ENCODE data around the gene APBB2. TPM values are rescaled to one million over a fixed set of nuclear protein-coding genes. Genes with fewer than 3 reads are reported as not detected.

Gene APBB2
- total RNA-seq, 4 donors from 2014 or later: 139 to 248 (median 203) TPM

DNA sequence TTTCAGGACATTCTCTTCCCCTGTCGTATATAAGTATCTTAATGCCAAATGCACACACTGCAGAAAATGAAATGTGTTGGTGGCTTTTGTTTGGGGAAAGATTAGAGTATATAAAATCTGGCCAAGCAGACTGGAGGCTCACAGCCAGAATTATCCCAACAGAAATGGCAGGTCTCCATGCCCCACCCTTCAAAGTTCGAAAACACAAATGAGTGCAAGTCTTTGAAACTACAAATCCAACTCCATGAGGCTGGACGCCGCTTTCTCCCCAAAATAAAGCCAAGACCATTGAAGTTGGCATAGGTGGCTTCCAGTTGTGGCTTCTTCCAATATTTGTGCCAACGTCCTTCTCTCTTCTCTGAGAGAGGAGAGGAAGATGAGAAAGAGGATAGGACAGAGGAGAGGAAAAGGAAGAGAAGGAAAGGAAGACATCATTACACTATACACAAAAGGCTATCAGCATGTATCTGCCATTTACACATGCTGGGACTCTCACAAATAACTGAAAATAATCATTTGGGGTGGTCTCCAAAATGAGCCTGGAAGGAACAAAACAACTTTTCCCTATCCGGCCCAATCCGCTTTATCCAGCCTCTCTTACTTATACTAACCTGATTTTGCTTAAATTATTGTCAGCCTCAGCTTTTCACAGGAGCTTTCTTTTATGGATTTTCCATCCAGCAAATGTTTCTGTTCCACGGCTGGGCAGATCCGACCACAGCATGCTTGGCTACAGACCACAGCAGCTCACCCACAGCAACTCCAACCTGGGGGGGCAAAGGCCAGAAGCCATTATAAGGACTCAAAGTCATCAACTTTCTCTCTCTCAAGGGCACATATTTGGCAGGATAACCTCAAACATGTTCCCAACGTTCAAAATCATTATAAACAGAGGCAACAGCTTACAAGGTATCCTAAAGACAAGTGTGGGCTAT, 71.7 kb downstream of the APBB2 start:
- peak; percentile 63 to 76 for DNase-seq (ENCODE audit: low spot score in 2 of 2)

DNA sequence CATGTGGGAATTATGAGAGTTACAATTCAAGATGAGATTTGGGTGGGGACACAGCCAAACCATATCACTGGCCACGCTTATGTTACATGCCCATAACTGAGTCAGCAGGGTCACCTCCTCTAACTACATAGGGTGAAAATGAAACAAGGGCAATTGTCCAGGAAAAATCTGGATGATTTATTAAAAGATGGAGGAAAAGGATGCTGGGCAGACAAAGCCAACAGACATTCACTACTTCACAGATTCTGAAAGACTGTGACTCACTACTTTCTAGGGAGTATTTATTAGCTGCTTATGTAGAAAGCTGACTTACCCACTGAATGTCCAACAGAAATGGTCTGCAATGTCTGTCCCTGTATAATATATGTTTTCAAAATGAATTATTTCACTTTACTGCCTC, 72.4 kb downstream of the APBB2 start:
- 40 to 43% methylated on average over 1 of the region's 1 CpG for WGBS, 2 donors
- H3K27ac ChIP-seq: peak overlapping the region in 3 of 4 donors; percentile 74 to 91 (median 84)
- no peaks in the 10 kb centered on the region for H3K27me3 ChIP-seq
- no peaks in the 10 kb centered on the region for H3K9me3 ChIP-seq
- no peak overlapping the region for H3K4me3 ChIP-seq
- no peak for DNase-seq (ENCODE audit: low spot score in 2 of 2)
- H3K4me1 ChIP-seq: peaks cover 0 to 63% (median 37%) of the 10 kb centered on the region in 4 donors
- peaks cover 0 to 4% (median 0%) of the 10 kb centered on the region in 3 donors for H3K36me3 ChIP-seq
- no peak for TF ChIP-seq POLR2A (IDR thresholded peaks at IDR 0.05)
- TF ChIP-seq EP300 (IDR thresholded peaks at IDR 0.05): no peak
- TF ChIP-seq, protein P1, sequence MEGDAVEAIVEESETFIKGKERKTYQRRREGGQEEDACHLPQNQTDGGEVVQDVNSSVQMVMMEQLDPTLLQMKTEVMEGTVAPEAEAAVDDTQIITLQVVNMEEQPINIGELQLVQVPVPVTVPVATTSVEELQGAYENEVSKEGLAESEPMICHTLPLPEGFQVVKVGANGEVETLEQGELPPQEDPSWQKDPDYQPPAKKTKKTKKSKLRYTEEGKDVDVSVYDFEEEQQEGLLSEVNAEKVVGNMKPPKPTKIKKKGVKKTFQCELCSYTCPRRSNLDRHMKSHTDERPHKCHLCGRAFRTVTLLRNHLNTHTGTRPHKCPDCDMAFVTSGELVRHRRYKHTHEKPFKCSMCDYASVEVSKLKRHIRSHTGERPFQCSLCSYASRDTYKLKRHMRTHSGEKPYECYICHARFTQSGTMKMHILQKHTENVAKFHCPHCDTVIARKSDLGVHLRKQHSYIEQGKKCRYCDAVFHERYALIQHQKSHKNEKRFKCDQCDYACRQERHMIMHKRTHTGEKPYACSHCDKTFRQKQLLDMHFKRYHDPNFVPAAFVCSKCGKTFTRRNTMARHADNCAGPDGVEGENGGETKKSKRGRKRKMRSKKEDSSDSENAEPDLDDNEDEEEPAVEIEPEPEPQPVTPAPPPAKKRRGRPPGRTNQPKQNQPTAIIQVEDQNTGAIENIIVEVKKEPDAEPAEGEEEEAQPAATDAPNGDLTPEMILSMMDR (IDR thresholded peaks at IDR 0.05): no peak

More for the DNA sequence above, 71.7 kb downstream of the APBB2 start:
- Histone ChIP-seq H3K27me3 (no peaks in the 10 kb centered on the region), H3K36me3 (peaks cover 0 to 4% (median 0%) of the 10 kb centered on the region in 3 donors), H3K4me3 (no peak overlapping the region), H3K4me1 (peaks cover 0 to 71% (median 39%) of the 10 kb centered on the region in 4 donors), H3K9me3 (no peaks in the 10 kb centered on the region), H3K27ac (peak overlapping the region; percentile 28 to 91 (median 79))
- 36 to 40% methylated on average over 10 of the region's 10 CpGs for WGBS, 2 donors
- TF ChIP-seq POLR2A (IDR thresholded peaks at IDR 0.05) (no peak), EP300 (IDR thresholded peaks at IDR 0.05) (no peak)
- TF ChIP-seq, protein P1 (IDR thresholded peaks at IDR 0.05): no peak

DNA sequence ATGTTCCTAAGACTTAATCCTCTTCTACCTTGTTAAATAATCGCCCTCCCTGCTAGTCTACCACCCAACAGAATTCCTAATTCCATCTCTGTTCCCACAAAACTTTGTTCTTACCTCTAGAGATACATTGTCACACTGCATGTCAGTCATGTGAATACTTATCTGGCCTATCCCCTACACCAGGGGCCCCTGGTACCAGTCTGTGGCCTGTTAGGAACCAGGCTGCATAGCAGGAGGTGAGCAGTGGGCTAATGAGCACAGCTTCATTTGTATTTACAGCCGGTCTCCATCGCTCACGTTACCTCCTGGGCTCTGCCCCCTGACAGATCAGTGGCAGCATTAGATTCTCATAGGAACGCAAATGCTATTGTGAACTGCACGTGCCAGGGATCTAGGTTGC, 73.9 kb downstream of the APBB2 start:
- 84 to 89% methylated on average over 6 of the region's 6 CpGs for WGBS, 2 donors
- Histone ChIP-seq H3K9me3 (no peaks in the 10 kb centered on the region), H3K27me3 (no peaks in the 10 kb centered on the region), H3K27ac (peak overlapping the region in 2 of 4 donors; percentile 30 to 91), H3K4me1 (peaks cover 0 to 60% (median 31%) of the 10 kb centered on the region in 4 donors), H3K4me3 (no peak overlapping the region), H3K36me3 (peaks cover 0 to 4% (median 0%) of the 10 kb centered on the region in 3 donors)
- DNase-seq (ENCODE audit: low spot score in 2 of 2): no peak
- no peak for TF ChIP-seq EP300 (IDR thresholded peaks at IDR 0.05)
- no peak for TF ChIP-seq POLR2A (IDR thresholded peaks at IDR 0.05)
- TF ChIP-seq, protein P1 (IDR thresholded peaks at IDR 0.05): no peak

DNA sequence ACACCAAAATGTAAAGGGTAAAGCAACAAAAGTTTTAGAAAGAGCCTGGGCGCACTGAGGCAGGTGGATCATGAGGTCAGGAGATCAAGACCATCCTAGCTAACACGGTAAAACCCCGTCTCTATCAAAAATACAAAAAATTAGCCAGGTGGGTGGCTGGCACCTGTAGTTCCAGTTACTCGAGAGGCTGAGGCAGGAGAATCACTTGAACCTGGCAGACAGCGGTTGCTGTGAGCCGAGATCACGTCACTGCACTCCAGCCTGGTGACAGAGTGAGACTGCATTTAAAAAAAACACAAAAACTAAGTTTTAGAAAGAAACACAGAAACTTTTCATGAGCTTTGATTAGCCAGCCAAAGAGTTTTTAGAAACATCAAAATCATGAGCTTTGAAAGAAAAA, 76.5 kb downstream of the APBB2 start:
- TF ChIP-seq, protein P1 (IDR thresholded peaks at IDR 0.05): no peak
- Histone ChIP-seq H3K9me3 (no peaks in the 10 kb centered on the region), H3K27ac (no peak overlapping the region), H3K27me3 (no peaks in the 10 kb centered on the region), H3K4me1 (peaks cover 0 to 56% (median 14%) of the 10 kb centered on the region in 4 donors), H3K36me3 (peaks cover 0 to 4% (median 0%) of the 10 kb centered on the region in 3 donors), H3K4me3 (no peak overlapping the region)
- no peak for DNase-seq (ENCODE audit: low spot score in 2 of 2)
- 86 to 97% methylated on average over 7 of the region's 7 CpGs for WGBS, 2 donors

DNA sequence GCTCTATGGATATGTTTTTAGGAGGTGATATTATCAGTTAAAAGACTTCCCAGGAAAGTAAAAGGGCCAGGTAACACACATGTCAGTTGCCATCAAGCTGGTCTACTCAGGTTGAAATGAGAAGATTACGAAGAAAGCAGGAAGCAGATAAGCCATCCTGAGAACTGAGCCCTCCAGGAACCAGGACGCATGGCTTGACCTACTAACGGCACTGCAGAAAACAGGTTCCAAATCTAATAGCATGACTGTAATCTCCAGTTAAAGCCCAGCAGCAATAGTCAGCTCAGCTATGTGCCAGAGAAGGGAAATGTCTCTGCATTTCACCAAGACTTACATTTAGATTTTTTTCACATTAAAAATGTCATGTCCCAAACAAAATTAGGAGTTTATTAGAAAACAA, 77.9 kb downstream of the APBB2 start:
- Histone ChIP-seq H3K4me3 (no peak overlapping the region), H3K9me3 (no peaks in the 10 kb centered on the region), H3K27me3 (no peaks in the 10 kb centered on the region), H3K36me3 (peaks cover 0 to 4% (median 0%) of the 10 kb centered on the region in 3 donors), H3K27ac (peak overlapping the region in 1 of 4 donors; percentile 32), H3K4me1 (peaks cover 0 to 53% (median 11%) of the 10 kb centered on the region in 4 donors)
- WGBS, 2 donors: 73 to 79% methylated on average over 3 of the region's 3 CpGs
- TF ChIP-seq, protein P1 (IDR thresholded peaks at IDR 0.05): no peak
- TF ChIP-seq POLR2A (IDR thresholded peaks at IDR 0.05) (no peak), EP300 (IDR thresholded peaks at IDR 0.05) (no peak)
- no peak for DNase-seq (ENCODE audit: low spot score in 2 of 2)

Measured in tibial nerve (tissue), 4 donors.